GM12801 (cell line): ENCODE measurements around the gene ANKFN1.

Experiments
- TF ChIP-seq, protein P1 (sequence below): IDR thresholded peaks from one replicate; pipeline ENCODE4 v1.5.1; 2011; ENCODE audit warnings: control low read depth; ENCODE audit not compliant: insufficient read length; ENCODE audit errors: extremely low read depth

Gene ANKFN1

DNA sequence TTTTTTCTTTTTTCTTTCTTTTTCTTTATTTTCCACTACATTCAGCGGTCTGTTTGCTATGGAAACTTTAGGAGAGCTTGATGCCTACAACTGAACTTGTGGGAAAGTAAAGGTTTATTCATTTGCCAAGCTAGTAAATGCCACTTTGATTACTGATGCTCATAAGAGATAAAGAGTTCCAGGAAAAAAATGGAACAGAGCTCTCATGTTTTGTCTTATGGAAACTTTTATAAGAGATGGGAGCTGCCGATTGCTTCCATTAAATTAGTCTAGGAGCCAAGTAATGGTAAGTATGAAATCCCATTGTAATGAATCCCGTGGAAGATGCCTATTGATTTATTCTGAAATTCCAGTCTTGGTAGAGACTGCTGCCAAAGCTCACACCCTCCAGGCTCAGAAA lies 7.1 kb downstream of the ANKFN1 start:
- TF ChIP-seq, protein P1, sequence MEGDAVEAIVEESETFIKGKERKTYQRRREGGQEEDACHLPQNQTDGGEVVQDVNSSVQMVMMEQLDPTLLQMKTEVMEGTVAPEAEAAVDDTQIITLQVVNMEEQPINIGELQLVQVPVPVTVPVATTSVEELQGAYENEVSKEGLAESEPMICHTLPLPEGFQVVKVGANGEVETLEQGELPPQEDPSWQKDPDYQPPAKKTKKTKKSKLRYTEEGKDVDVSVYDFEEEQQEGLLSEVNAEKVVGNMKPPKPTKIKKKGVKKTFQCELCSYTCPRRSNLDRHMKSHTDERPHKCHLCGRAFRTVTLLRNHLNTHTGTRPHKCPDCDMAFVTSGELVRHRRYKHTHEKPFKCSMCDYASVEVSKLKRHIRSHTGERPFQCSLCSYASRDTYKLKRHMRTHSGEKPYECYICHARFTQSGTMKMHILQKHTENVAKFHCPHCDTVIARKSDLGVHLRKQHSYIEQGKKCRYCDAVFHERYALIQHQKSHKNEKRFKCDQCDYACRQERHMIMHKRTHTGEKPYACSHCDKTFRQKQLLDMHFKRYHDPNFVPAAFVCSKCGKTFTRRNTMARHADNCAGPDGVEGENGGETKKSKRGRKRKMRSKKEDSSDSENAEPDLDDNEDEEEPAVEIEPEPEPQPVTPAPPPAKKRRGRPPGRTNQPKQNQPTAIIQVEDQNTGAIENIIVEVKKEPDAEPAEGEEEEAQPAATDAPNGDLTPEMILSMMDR = no peak

DNA sequence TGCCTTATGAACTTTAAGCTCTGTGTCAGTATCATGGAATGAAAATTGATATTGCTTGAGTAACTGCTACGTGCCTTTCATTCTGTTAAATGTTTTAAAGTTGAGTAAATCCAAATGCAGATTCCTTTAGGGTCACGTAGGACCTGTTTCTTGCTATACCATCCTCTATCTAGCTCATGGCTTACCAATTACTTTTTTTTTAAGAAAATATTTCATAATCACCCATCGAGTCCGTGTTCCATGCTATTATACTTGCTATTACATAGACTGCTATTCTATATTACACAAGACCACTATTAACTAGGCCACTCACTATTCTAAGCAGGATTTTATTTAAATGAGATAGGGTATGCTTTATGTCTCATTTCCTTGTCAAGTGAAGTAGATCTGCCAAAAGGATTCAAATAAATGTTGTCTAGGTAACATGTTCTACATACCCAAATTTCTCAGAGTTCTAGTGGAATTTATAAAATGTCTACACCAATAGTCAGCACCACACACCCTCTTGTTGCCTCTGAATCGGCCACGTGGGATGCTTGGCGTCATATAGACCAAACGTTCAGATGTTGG lies 11.9 kb downstream of the ANKFN1 start:
- TF ChIP-seq, protein P1 = no peak

DNA sequence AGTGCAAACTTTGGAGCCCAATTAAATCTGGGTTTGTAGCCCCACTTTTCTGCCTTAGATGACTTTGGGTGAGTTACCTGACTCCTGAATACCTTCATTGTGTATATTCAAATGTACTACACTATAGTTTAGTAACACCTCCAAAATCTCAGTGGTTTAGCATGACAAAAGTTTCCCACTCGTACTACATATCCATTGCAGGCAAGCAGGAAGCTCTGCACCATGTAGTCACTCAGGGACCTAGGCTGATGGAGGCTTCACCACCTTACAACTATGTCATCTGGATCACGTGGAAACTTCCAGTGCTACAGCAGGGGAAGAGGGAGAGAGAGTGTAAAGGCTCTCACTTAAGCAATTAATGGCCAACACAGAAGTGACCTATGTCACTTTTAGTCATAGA lies 14.2 kb downstream of the ANKFN1 start:
- TF ChIP-seq, protein P1 = no peak

DNA sequence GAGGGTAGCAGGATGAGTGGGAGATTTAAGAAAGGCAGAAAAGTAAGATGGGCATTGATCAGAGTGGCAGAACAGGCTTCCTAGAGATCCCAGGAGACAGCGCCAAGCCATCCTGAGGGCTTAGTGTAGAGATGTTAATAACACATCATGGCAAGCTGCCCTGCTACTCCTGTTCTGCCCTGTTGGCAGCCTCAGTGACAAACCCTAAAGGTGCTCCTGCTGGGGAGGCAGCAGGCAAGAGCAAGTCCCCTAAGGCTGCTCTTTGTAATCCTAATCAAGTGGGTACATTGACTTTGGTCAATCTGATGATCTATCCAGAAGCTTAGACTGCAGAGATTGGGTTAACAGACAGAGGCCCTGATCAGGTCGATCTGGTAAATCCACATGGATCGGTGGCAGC lies 16.3 kb downstream of the ANKFN1 start:
- TF ChIP-seq, protein P1 = no peak

DNA sequence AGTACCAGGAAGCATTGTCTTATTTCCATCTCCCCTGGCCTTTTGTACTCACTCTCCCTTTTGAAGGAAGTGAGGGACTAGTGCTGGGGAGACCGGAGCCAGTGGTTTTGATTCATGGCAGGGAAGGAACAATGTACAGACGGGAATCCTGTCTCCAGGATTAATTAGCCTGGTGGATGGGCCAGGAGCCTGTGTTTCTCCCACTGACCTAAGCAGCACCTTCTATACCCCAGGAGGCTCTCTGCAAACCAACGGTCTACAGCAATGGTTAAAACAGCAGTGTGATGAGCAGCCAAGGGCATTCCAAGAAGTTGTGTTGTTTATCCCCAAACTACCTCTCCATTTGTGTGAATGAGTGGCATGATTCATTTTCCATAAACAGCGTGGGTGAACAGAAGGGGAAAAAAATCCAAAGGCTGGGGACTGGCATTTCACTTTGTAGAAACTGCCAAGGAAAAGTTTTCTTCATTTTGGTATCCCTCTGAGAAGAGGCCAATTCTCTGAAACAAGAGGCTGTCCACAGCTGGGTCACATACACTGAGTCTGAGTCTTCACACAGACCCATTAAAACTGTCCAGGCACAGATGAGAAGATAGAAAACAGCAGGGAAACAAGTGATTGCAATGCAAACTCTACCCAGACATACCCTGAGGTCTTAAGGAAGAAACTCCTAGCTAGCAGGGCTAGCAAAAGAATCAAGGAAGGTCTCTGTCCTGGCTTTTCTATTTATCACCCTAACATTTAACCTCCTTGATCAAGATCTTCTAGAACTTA lies 18.1 kb downstream of the ANKFN1 start:
- TF ChIP-seq, protein P1 = no peak

DNA sequence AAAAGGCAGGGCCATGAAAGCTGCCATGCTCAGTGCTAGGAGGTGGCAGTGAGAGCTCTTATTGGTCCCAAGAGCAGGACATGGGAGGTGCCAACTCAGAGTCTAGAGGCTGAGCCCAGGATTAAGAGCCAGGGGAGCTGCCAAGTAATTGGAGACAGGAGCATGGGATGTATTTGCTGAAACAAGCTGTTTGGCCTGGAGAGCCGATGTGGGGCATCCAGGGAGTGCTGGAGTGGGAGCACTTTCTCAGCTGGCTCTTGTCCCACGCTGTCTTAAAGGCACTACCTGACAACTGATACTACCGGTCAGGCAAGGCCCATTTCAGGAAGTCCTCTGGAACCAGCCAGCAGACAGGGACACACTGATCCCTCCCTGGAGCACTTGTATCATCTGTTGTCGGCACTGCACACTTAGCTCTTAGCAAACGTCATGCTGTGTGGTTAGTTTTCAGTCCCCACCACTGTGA lies 19.3 kb downstream of the ANKFN1 start:
- TF ChIP-seq, protein P1 = no peak

DNA sequence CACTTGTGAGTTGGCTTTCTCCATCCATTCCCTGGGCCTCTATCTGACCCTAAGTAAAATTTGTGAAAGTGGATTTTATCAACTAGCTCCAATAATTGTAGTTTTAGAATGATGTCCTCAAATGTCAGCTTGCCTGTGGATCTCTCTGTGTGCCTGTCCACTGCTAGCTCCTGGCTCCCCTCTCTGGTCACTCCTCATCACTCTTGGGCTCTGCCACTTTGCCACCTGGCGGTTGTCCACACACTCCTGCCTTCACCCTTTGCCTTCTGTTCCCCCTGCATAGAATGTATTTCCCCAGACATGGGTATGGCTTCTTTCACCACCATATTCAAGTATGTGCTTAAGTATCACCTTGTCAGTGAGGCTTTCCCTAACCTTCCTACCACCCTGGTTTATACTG lies 19.8 kb downstream of the ANKFN1 start:
- TF ChIP-seq, protein P1 = no peak
